ENCODE measurements around the gene LY6G6D.

The LY6G6D gene

DNA sequence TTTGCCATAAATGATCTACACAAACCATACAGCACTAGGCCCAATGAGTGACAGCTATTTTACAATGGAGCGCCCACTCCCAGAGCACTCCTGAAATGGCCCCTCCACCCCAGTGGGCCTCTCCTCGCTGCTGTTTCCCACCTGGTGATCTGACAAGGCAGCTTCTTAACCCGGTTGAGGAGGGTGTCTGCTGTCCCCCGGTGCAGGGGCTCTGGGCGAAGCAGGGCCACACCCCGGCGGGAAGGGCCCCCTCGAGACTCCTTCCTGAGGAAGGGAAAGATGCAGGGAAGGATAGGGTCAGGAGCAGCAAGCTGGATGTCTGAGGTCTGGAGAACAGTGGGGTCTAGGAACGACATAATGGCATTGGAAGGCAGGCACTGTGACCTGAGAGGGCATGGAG, 22.3 kb upstream of the LY6G6D start:
- ATAC-seq: no peak
- TF ChIP-seq ZNF8 (CRISPR knock-in tag; IDR thresholded peaks at IDR 0.05) (no peak), ESRRG (CRISPR knock-in tag; IDR thresholded peaks at IDR 0.05) (no peak), ISL1 (CRISPR knock-in tag; IDR thresholded peaks at IDR 0.05) (no peak), OSR1 (CRISPR knock-in tag; IDR thresholded peaks at IDR 0.05) (no peak), CREB5 (CRISPR knock-in tag; IDR thresholded peaks at IDR 0.05; ENCODE audit: low read depth) (no peak), CSDC2 (CRISPR knock-in tag; IDR thresholded peaks at IDR 0.05) (no peak), ZNF565 (CRISPR knock-in tag; conservative IDR thresholded peaks at IDR 0.05; ENCODE audit: low read depth) (no peak), RARB (CRISPR knock-in tag; IDR thresholded peaks at IDR 0.05) (no peak), PPARA (CRISPR knock-in tag; IDR thresholded peaks at IDR 0.05; ENCODE audit: borderline replicate concordance) (no peak)
- TF ChIP-seq, protein P1, sequence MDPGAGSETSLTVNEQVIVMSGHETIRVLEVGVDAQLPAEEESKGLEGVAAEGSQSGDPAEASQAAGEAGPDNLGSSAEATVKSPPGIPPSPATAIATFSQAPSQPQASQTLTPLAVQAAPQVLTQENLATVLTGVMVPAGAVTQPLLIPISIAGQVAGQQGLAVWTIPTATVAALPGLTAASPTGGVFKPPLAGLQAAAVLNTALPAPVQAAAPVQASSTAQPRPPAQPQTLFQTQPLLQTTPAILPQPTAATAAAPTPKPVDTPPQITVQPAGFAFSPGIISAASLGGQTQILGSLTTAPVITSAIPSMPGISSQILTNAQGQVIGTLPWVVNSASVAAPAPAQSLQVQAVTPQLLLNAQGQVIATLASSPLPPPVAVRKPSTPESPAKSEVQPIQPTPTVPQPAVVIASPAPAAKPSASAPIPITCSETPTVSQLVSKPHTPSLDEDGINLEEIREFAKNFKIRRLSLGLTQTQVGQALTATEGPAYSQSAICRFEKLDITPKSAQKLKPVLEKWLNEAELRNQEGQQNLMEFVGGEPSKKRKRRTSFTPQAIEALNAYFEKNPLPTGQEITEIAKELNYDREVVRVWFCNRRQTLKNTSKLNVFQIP (CRISPR knock-in tag; IDR thresholded peaks at IDR 0.05; ENCODE audit: borderline replicate concordance, low read depth): no peak
- TF ChIP-seq, protein P2, sequence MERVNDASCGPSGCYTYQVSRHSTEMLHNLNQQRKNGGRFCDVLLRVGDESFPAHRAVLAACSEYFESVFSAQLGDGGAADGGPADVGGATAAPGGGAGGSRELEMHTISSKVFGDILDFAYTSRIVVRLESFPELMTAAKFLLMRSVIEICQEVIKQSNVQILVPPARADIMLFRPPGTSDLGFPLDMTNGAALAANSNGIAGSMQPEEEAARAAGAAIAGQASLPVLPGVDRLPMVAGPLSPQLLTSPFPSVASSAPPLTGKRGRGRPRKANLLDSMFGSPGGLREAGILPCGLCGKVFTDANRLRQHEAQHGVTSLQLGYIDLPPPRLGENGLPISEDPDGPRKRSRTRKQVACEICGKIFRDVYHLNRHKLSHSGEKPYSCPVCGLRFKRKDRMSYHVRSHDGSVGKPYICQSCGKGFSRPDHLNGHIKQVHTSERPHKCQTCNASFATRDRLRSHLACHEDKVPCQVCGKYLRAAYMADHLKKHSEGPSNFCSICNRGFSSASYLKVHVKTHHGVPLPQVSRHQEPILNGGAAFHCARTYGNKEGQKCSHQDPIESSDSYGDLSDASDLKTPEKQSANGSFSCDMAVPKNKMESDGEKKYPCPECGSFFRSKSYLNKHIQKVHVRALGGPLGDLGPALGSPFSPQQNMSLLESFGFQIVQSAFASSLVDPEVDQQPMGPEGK (CRISPR knock-in tag; IDR thresholded peaks at IDR 0.05; ENCODE audit: borderline replicate concordance): no peak
- TF ChIP-seq, protein P3, sequence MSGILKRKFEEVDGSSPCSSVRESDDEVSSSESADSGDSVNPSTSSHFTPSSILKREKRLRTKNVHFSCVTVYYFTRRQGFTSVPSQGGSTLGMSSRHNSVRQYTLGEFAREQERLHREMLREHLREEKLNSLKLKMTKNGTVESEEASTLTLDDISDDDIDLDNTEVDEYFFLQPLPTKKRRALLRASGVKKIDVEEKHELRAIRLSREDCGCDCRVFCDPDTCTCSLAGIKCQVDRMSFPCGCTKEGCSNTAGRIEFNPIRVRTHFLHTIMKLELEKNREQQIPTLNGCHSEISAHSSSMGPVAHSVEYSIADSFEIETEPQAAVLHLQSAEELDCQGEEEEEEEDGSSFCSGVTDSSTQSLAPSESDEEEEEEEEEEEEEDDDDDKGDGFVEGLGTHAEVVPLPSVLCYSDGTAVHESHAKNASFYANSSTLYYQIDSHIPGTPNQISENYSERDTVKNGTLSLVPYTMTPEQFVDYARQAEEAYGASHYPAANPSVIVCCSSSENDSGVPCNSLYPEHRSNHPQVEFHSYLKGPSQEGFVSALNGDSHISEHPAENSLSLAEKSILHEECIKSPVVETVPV (CRISPR knock-in tag; IDR thresholded peaks at IDR 0.05): no peak

DNA sequence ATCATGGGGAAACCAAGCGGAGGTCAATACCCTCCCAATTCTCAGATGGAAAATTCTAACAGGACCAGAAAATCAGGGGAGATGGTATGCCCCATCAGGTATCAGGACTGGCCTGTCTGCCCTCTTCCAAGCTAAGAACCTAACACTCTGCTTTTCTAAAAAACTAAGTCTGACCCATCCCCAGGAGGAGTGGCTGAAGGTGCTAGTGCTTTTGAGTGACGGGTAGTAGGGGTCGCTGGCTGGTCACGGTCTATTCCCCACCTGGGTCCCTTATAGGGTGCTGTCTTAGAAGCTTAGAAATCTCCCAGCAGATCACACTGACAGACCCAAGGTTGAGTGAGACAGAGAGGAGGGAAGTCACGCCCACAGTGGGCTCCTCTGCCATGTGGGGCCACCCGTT, 21.6 kb upstream of the LY6G6D start:
- no peak for TF ChIP-seq ZNF8 (CRISPR knock-in tag; IDR thresholded peaks at IDR 0.05)
- TF ChIP-seq PPARA (CRISPR knock-in tag; IDR thresholded peaks at IDR 0.05; ENCODE audit: borderline replicate concordance): no peak

DNA sequence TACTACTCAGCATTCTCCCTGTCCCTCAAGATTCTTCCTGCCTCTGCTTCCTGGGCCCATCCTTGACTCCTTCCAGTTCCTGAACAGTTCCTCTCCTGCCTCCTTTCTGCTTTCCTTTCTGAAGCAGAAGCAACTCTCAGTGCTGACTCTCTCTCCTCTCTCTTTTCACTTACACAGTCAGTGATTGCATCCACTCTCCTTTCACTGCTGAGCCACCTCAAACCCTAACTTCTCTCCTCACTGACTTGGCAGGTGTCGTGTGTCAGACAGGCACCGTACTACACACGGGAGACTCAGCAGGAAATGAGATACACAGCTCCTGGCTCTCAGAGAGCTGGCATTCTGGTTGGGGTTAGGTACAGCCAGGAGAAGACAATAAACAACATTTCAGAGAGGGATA, 17.6 kb upstream of the LY6G6D start:
- TF ChIP-seq ZNF8 (CRISPR knock-in tag; IDR thresholded peaks at IDR 0.05) (no peak), ZFP3 (CRISPR knock-in tag; IDR thresholded peaks at IDR 0.05) (no peak), RARB (CRISPR knock-in tag; IDR thresholded peaks at IDR 0.05) (no peak), TCF4 (CRISPR knock-in tag; IDR thresholded peaks at IDR 0.05; ENCODE audit: borderline replicate concordance) (no peak), TOX (CRISPR knock-in tag; IDR thresholded peaks at IDR 0.05; ENCODE audit: borderline replicate concordance) (no peak), ZNF565 (CRISPR knock-in tag; conservative IDR thresholded peaks at IDR 0.05; ENCODE audit: low read depth) (no peak), ARNTL (CRISPR knock-in tag; IDR thresholded peaks at IDR 0.05; ENCODE audit: borderline replicate concordance, low read depth) (no peak), PPARA (CRISPR knock-in tag; IDR thresholded peaks at IDR 0.05; ENCODE audit: borderline replicate concordance) (no peak), SNAI2 (CRISPR knock-in tag; IDR thresholded peaks at IDR 0.05) (no peak), ZNF70 (CRISPR knock-in tag; IDR thresholded peaks at IDR 0.05) (no peak), ESRRG (CRISPR knock-in tag; IDR thresholded peaks at IDR 0.05) (no peak), GLIS3 (CRISPR knock-in tag; IDR thresholded peaks at IDR 0.05) (no peak), CSDC2 (CRISPR knock-in tag; IDR thresholded peaks at IDR 0.05) (no peak), OSR1 (CRISPR knock-in tag; IDR thresholded peaks at IDR 0.05) (no peak), ZC3H10 (CRISPR knock-in tag; IDR thresholded peaks at IDR 0.05) (no peak), CREB5 (CRISPR knock-in tag; IDR thresholded peaks at IDR 0.05; ENCODE audit: low read depth) (no peak), ISL1 (CRISPR knock-in tag; IDR thresholded peaks at IDR 0.05) (no peak)
- TF ChIP-seq, protein P4, sequence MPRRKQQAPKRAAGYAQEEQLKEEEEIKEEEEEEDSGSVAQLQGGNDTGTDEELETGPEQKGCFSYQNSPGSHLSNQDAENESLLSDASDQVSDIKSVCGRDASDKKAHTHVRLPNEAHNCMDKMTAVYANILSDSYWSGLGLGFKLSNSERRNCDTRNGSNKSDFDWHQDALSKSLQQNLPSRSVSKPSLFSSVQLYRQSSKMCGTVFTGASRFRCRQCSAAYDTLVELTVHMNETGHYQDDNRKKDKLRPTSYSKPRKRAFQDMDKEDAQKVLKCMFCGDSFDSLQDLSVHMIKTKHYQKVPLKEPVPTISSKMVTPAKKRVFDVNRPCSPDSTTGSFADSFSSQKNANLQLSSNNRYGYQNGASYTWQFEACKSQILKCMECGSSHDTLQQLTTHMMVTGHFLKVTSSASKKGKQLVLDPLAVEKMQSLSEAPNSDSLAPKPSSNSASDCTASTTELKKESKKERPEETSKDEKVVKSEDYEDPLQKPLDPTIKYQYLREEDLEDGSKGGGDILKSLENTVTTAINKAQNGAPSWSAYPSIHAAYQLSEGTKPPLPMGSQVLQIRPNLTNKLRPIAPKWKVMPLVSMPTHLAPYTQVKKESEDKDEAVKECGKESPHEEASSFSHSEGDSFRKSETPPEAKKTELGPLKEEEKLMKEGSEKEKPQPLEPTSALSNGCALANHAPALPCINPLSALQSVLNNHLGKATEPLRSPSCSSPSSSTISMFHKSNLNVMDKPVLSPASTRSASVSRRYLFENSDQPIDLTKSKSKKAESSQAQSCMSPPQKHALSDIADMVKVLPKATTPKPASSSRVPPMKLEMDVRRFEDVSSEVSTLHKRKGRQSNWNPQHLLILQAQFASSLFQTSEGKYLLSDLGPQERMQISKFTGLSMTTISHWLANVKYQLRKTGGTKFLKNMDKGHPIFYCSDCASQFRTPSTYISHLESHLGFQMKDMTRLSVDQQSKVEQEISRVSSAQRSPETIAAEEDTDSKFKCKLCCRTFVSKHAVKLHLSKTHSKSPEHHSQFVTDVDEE (CRISPR knock-in tag; IDR thresholded peaks at IDR 0.05): no peak
- TF ChIP-seq, protein P1 (CRISPR knock-in tag; IDR thresholded peaks at IDR 0.05; ENCODE audit: borderline replicate concordance, low read depth): no peak
- TF ChIP-seq, protein P3 (CRISPR knock-in tag; IDR thresholded peaks at IDR 0.05): no peak
- ATAC-seq: no peak

More for the DNA sequence above, 21.6 kb upstream of the LY6G6D start:
- ATAC-seq: no peak
